HG02840 (cell line): Measurements from ENCODE around the gene GSPT1.
"Not testable (repeated sequence)": the region's sequence is repeated elsewhere in the genome, so short reads cannot be mapped to it uniquely, and the experiment has no call there.

ENCODE experiments used
- ATAC-seq: cut with Tn5 transposase; IDR thresholded peaks from one replicate; pipeline ENCODE4 v1.9.1; 2021; ENCODE audit warnings: mild to moderate bottlenecking, moderate library complexity, moderate number of reproducible peaks; ENCODE audit not compliant: unreplicated experiment, low FRiP score

Gene GSPT1

DNA sequence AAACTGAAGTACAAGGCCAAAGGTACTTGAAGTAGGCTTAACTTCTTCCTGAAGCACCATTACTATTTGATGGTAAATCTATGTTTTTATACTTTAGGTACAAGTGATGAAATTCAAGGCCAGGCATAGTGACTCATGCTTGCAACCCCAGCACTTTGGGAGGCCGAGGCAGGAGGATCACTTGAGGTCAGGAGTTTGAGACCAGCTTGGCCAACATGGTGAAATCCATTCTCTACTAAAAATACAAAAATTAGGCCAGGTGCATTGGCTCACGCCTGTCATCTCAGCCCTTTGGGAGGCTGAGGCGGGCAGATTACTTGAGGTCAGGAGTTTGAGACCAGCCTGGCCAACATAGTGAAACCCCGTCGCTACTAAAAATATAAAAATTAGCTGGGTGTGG, 92.1 kb downstream of the GSPT1 start:
- ATAC-seq: not testable (repeated sequence)

DNA sequence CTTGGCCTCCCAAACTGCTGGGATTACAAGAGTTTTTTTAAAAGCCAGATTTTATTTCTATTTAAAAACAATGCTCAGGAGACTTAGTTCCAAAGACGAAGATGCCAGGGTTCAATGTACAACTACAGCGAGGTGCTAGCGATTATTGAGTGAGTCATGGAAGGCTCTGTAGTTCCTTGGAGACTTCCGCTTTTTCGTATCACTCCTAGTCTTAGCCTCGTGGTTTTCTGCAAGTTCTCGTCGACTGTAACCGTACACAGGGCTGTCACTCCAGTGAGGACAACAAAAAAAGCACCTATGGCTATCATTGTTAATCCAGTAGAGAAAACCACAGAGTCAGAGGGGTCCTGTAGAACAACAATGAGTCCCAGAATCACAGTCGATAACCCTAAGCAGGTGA, 96.0 kb downstream of the GSPT1 start:
- ATAC-seq: no peak

DNA sequence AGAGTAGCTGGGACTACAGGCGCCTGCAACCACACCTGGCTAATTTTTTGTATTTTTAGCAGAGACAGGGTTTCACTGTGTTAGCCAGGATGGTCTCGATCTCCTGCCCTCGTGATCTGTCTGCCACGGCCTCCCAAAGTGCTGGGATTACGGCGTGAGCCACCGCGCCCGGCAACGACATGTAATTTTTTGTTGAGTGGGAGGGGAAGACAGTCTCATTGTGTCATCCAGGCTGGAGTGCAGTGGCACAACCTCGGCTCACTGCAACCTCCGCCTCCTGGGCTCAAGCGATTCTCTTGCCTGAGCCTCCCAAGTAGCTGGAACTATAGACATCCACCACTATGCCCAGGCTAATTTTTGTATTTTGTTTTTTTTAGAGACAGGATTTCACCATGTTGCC, 96.8 kb downstream of the GSPT1 start:
- not testable (repeated sequence) for ATAC-seq
